Omental fat pad (tissue), 4 donors: Measurements from ENCODE around the gene ZNF414. TPM values are rescaled to one million over a fixed set of nuclear protein-coding genes. Genes with fewer than 3 reads are reported as not detected.
A peak's percentile ranks its signal among the peaks of the same experiment; 100 is the strongest.

Experiments
- ATAC-seq: fragments of 150-250 bp; one replicate; pipeline ENCODE4 v1.9.1; 2016; ENCODE audit warnings: mild to moderate bottlenecking, moderate library complexity; ENCODE audit not compliant: low FRiP score
- DNase-seq: peaks from one replicate; pipeline ENCODE4 v3.0.0-alpha.2; 2019; ENCODE audit warnings: low spot score
- total RNA-seq, 4 donors: library from RNA; depleted of rRNA; stranded (reverse); fragments of >200 nt; gene quantifications; one replicate each; pipeline ENCODE4 v1.1.0, GENCODE V29; 2016
- TF ChIP-seq, protein P1 (sequence below), 3 donors: fragments of 450-650 bp; IDR thresholded peaks; one replicate each; pipeline ENCODE4 v1.5.1; 2016 to 2017; ENCODE audit warnings: antibody characterized with exemption in 3 of 3, mild to moderate bottlenecking in 3 of 3, moderate library complexity in 2 of 3

The ZNF414 gene
- total RNA-seq, 4 donors from 2014 or later = 4.6 to 7.8 (median 7.4) TPM

DNA sequence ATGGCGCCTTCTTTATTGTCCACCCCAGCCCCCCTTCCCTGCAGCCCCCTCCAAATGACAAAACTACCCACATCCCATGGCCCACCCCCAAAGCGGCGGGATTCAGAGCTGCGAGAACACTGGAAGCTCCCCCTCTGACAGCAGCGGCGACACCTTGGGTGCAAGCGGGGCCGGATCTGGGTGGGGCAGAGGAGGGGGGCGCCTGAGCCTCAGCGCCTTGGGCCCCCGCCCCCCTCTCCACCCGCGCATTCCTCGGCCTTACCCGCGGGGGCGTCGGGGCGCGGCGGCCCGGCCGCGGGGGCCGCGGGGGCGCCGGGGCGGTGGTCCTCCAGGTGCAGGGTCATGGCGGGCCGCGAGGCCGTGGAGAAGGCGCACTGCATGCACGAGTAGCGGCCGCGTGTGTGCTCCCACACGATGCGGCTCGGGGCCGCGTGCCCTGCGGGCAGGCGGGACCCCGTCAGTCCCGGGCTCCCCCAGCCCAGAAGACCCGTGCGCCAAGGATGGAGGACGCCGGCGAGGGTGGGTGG lies 3.3 kb downstream of the ZNF414 start:
- DNase-seq (no peak), ATAC-seq (no peak)
- TF ChIP-seq, protein P1, sequence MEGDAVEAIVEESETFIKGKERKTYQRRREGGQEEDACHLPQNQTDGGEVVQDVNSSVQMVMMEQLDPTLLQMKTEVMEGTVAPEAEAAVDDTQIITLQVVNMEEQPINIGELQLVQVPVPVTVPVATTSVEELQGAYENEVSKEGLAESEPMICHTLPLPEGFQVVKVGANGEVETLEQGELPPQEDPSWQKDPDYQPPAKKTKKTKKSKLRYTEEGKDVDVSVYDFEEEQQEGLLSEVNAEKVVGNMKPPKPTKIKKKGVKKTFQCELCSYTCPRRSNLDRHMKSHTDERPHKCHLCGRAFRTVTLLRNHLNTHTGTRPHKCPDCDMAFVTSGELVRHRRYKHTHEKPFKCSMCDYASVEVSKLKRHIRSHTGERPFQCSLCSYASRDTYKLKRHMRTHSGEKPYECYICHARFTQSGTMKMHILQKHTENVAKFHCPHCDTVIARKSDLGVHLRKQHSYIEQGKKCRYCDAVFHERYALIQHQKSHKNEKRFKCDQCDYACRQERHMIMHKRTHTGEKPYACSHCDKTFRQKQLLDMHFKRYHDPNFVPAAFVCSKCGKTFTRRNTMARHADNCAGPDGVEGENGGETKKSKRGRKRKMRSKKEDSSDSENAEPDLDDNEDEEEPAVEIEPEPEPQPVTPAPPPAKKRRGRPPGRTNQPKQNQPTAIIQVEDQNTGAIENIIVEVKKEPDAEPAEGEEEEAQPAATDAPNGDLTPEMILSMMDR (IDR thresholded peaks at IDR 0.05) = no peak

GRCh38 chr19:8506402-8506957 lies 7.5 kb downstream of the ZNF414 start:
- TF ChIP-seq, protein P1 (IDR thresholded peaks at IDR 0.05) = no peak
- ATAC-seq = peak; percentile 2
- no peak for DNase-seq

GRCh38 chr19:8505680-8506401 lies 8.1 kb downstream of the ZNF414 start:
- ATAC-seq (peak; percentile 65), DNase-seq (peak; percentile 73)
- TF ChIP-seq, protein P1 (IDR thresholded peaks at IDR 0.05) = peak in 1 of 3 donors; percentile 52

DNA sequence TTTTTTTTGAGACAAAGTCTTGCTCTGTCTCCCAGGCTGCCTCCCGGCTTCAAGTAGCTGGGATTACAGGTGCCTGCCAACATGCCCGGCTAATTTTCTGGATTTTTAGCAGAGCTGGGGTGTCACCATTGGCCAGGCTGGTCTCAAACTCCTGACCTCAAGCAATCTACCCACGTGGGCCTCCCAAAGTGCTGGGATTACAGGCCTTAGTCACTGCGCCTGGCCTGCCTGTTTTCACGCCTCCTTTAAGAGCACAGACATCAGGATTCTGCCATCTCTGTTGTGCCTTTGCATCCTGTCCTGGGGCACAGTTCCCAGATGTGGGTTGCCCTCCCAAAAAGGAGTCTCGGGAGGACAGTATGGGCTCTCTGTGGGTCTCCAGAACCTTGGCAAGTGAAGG lies 9.0 kb downstream of the ZNF414 start:
- ATAC-seq (no peak), DNase-seq (no peak)
- TF ChIP-seq, protein P1 (IDR thresholded peaks at IDR 0.05) = no peak

DNA sequence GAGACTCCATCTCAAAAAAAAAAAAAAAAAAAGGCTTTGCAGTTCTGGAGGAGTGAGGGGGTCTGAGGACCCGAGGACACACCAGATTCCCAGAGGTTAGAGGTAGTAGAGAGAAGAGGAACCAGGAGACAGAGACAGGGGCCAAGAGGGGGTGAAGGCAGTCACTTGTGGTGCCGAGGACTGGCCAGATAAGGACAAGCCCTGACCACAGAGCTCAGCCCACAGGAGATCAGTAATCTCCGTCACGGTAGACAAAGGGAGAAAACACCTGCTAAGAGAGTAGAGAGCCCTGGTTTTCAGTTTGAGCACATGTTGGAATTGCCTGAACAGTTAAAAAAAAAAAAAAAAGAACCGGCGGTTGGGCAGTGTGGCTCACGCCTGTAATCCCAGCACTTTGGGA lies 9.8 kb downstream of the ZNF414 start:
- DNase-seq (no peak), ATAC-seq (no peak)
- TF ChIP-seq, protein P1 (IDR thresholded peaks at IDR 0.05) = no peak

DNA sequence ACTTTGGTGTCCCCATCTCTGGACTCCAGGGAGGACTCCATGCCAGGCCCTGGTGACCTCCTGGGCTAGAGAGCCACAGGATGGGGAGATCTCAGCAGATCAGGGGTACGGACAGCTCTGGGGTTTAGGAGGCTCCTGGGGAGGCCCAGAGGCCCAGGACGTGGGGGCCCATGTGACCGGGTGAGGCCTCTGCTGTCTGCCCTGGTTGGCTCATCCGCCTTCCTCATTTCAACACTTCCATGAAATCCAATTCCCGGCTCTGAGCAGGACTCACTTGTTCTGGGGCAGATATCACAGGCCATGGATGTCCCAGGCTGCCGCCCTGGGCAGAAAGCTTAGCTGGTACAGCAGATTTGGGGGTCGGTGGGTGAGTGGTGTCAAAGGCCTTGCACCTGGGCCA lies 10.5 kb downstream of the ZNF414 start:
- ATAC-seq (no peak), DNase-seq (no peak)
- TF ChIP-seq, protein P1 (IDR thresholded peaks at IDR 0.05) = no peak

DNA sequence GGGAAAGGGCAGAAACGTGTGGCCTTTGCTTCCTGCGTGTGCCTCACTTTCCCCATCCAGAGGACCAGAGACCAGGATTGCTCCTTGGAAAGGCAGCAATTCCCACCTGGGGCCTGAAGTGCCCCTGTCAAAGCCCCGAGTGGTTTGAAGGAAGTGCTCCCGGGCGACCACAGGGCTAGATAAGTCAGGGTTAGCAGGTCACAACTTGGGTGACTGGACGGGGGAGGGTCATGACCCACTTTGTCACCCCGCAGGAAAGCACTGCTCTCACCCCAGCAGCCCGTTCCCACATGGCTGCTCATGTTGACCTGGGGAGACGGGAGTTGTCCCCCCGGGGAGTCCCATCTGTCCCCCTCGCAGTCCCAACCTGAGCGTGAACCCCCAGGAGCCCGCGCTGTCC lies 12.0 kb downstream of the ZNF414 start:
- ATAC-seq = no peak
- TF ChIP-seq, protein P1 (IDR thresholded peaks at IDR 0.05) = no peak
- no peak for DNase-seq
